Measurements from ENCODE around the gene MAGI1. TPM values are rescaled to one million over a fixed set of nuclear protein-coding genes. Genes with fewer than 3 reads are reported as not detected.

MAGI1 gene
- total RNA-seq, 1 experiment from 2014 or later, result 38.6 TPM

DNA sequence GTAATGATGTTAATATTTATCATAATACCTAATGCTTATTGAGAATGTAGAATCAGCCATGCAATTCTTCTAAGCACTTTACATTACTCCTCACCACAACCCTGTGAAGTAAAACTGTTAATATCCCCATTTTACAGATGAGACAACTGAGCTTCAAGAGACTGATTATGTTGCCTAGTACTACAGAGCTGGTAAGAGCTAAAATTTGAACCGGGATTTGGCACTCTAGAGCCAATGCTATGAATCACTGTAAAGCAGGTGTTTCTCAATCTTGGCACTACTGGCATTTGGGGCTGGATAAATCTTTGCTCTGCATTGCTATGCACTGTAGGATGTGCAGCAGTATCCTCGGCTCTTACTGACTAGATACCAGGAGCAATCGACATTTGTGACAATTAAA lies 367.7 kb downstream of the MAGI1 start:
- Histone ChIP-seq H3K9ac (ENCODE audit: low read length) (no peak overlapping the region), H4K20me1 (ENCODE audit: insufficient read depth) (peaks cover 5% of the 10 kb centered on the region; the same call in 1 of the 2 replicates), H3K4me2 (ENCODE audit: low read length) (no peak overlapping the region), H3K9me2 (ENCODE audit: insufficient read depth) (no peaks in the 10 kb centered on the region), H3K4me1 (ENCODE audit: control insufficient read depth in 1 of 2, insufficient read depth in 2 of 2, low read length in 2 of 2) (no peaks in the 10 kb centered on the region), H3K27ac (ENCODE audit: low read depth, low read length) (no peak overlapping the region), H2AFZ (ENCODE audit: low read depth, low read length, poor library complexity, severe bottlenecking) (no peak overlapping the region), H3K79me2 (ENCODE audit: insufficient read depth, low read length) (no peaks in the 10 kb centered on the region), H3K4me3 (replicated peaks in 1 of 2; ENCODE audit: low read depth in 1 of 2, low read length in 2 of 2) (no peak overlapping the region), H3K36me3 (ENCODE audit: control insufficient read depth in 1 of 2, insufficient read depth in 2 of 2, low read length in 2 of 2) (no peaks in the 10 kb centered on the region), H3K9me3 (ENCODE audit: control insufficient read depth in 1 of 2, insufficient read depth in 1 of 2, low read depth in 1 of 2, low read length in 2 of 2) (no peaks in the 10 kb centered on the region), H3K27me3 (ENCODE audit: insufficient read depth, low read length) (peaks cover 3% of the 10 kb centered on the region; the same call in 1 of the 2 replicates)
- ChIA-PET POLR2A (no interaction called here), RAD21 (ENCODE audit: low non-redundant PET in 1 of 2, low total read pairs in 2 of 2, uncharacterized antibody in 2 of 2, unreplicated experiment in 2 of 2) (no interaction called here), CTCF (no interaction called here)
- TF ChIP-seq POLR2AphosphoS5 (IDR thresholded peaks at IDR 0.05; ENCODE audit: low read depth, low read length) (no peak), RAD21 (IDR thresholded peaks at IDR 0.05; ENCODE audit: low read depth) (no peak), EZH2 (IDR thresholded peaks at IDR 0.05) (no peak)
- no peak for ATAC-seq
- no TSS peak for BruUV-seq (replicated peaks)
- no peak for DNase-seq (ENCODE audit: low read depth, low spot score)
- intact Hi-C loops (cut with micrococcal nuclease), result loop anchor here (5.0 kb wide), 1 partner anchor 1139 kb away; no protein-coding TSS in a partner anchor

DNA sequence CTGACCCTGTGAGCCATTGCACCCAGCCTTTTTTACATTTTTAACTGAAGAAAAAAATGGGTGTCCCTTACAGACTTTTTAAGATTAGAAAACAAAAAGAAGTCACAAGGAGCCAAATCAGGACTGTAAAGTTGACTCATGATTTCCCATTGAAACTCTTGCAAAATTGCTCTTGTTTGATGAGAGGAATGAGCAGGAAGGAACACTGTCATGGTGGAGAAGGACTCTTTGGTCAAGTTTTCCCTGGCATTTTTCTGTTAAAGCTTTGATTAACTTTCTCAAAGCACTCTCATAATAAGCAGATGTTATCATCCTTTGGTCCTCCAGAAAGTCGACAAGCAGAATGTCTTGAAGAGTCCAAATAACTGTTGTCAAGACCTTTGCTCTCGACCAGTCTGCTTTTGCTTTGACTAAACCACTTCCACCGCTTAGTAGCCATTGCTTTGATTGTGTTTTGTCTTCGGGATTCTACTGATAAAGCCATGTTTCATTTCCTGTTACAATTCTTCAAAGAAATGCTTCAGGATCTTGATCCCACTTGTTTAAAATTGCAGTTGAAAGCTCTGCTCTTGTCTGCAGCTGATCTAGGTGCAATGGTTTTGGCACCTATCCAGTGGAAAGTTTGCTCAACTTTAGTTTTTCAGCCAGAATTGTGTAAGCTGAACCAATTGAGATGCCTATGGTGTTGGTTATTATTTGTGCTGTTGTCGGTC lies 369.4 kb downstream of the MAGI1 start:
- no TSS peak for BruUV-seq (replicated peaks)
- intact Hi-C loops (cut with micrococcal nuclease), result no loop called here

More for the DNA sequence above, 369.4 kb downstream of the MAGI1 start:
- H3K27ac ChIP-seq (ENCODE audit: low read depth, low read length), result no peak overlapping the region
- H3K9me3 ChIP-seq (ENCODE audit: control insufficient read depth in 1 of 2, insufficient read depth in 1 of 2, low read depth in 1 of 2, low read length in 2 of 2), result no peaks in the 10 kb centered on the region
- ChIA-PET RAD21 (ENCODE audit: low non-redundant PET in 1 of 2, low total read pairs in 2 of 2, uncharacterized antibody in 2 of 2, unreplicated experiment in 2 of 2) (no interaction called here), POLR2A (no interaction called here), CTCF (interaction anchor here (0.9 kb wide), 1 partner anchor 63 kb away, joined by 3 read pairs; no protein-coding TSS in a partner anchor)
- ATAC-seq (no peak), DNase-seq (ENCODE audit: low read depth, low spot score) (no peak)
- H3K4me1 ChIP-seq (ENCODE audit: control insufficient read depth in 1 of 2, insufficient read depth in 2 of 2, low read length in 2 of 2), result no peaks in the 10 kb centered on the region
- no peaks in the 10 kb centered on the region for H3K36me3 ChIP-seq (ENCODE audit: control insufficient read depth in 1 of 2, insufficient read depth in 2 of 2, low read length in 2 of 2)
- H4K20me1 ChIP-seq (ENCODE audit: insufficient read depth), result peaks cover 5% of the 10 kb centered on the region; the same call in 1 of the 2 replicates
- H3K27me3 ChIP-seq (ENCODE audit: insufficient read depth, low read length), result no peaks in the 10 kb centered on the region
- no peaks in the 10 kb centered on the region for H3K79me2 ChIP-seq (ENCODE audit: insufficient read depth, low read length)
- no peak overlapping the region for H3K9ac ChIP-seq (ENCODE audit: low read length)
- no peak overlapping the region for H2AFZ ChIP-seq (ENCODE audit: low read depth, low read length, poor library complexity, severe bottlenecking)
- TF ChIP-seq, protein P1, sequence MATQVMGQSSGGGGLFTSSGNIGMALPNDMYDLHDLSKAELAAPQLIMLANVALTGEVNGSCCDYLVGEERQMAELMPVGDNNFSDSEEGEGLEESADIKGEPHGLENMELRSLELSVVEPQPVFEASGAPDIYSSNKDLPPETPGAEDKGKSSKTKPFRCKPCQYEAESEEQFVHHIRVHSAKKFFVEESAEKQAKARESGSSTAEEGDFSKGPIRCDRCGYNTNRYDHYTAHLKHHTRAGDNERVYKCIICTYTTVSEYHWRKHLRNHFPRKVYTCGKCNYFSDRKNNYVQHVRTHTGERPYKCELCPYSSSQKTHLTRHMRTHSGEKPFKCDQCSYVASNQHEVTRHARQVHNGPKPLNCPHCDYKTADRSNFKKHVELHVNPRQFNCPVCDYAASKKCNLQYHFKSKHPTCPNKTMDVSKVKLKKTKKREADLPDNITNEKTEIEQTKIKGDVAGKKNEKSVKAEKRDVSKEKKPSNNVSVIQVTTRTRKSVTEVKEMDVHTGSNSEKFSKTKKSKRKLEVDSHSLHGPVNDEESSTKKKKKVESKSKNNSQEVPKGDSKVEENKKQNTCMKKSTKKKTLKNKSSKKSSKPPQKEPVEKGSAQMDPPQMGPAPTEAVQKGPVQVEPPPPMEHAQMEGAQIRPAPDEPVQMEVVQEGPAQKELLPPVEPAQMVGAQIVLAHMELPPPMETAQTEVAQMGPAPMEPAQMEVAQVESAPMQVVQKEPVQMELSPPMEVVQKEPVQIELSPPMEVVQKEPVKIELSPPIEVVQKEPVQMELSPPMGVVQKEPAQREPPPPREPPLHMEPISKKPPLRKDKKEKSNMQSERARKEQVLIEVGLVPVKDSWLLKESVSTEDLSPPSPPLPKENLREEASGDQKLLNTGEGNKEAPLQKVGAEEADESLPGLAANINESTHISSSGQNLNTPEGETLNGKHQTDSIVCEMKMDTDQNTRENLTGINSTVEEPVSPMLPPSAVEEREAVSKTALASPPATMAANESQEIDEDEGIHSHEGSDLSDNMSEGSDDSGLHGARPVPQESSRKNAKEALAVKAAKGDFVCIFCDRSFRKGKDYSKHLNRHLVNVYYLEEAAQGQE (IDR thresholded peaks at IDR 0.05; ENCODE audit: low read depth), result no peak
- TF ChIP-seq EGR1 (IDR thresholded peaks at IDR 0.05; ENCODE audit: low read depth) (no peak), ZNF274 (IDR thresholded peaks at IDR 0.05; ENCODE audit: low read depth, low read length) (no peak)
- no peak overlapping the region for H3K4me3 ChIP-seq (replicated peaks in 1 of 2; ENCODE audit: low read depth in 1 of 2, low read length in 2 of 2)
- H3K9me2 ChIP-seq (ENCODE audit: insufficient read depth), result no peaks in the 10 kb centered on the region
- H3K4me2 ChIP-seq (ENCODE audit: low read length), result no peak overlapping the region
